Smooth muscle cell (in vitro differentiated cells): ENCODE results near the gene FGF3. TPM values are rescaled to one million over a fixed set of nuclear protein-coding genes. Genes with fewer than 3 reads are reported as not detected.
"Not testable (repeated sequence)": the region's sequence is repeated elsewhere in the genome, so short reads cannot be mapped to it uniquely, and the experiment has no call there.

ENCODE experiments used
- DNase-seq: peaks from one replicate; lab custom pipeline; 2025; ENCODE audit not compliant: unreplicated experiment; lab: John Stamatoyannopoulos, UW
- H2AFZ ChIP-seq: fragments of 200-600 bp; sonication (generic); 2 replicates; pipeline ENCODE4 v1.6.0; 2016; ENCODE audit warnings: antibody characterized with exemption, low read depth, mild to moderate bottlenecking
- H3F3A ChIP-seq: fragments of 200-600 bp; sonication (generic); 2 replicates; pipeline ENCODE4 v1.6.0; 2017; ENCODE audit warnings: antibody characterized with exemption, low read depth
- H3K27ac ChIP-seq: fragments of 200-600 bp; sonication (generic); 2 replicates; pipeline ENCODE4 v1.5.1; 2016; ENCODE audit warnings: low read depth, mild to moderate bottlenecking
- H3K27me3 ChIP-seq: fragments of 200-600 bp; sonication (generic); 2 replicates; pipeline ENCODE4 v1.6.1; 2016; ENCODE audit warnings: low read depth, mild to moderate bottlenecking
- H3K36me3 ChIP-seq: fragments of 200-600 bp; sonication (generic); 2 replicates; pipeline ENCODE4 v1.5.1; 2016; ENCODE audit warnings: low read depth
- H3K4me1 ChIP-seq: fragments of 200-600 bp; sonication (generic); 2 replicates; pipeline ENCODE4 v1.5.1; 2016; ENCODE audit warnings: low read depth
- H3K4me2 ChIP-seq: fragments of 200-600 bp; sonication (generic); 2 replicates; pipeline ENCODE4 v1.6.0; 2016; ENCODE audit warnings: mild to moderate bottlenecking
- H3K4me3 ChIP-seq: fragments of 200-600 bp; sonication (generic); 2 replicates; pipeline ENCODE4 v1.5.1; 2016; ENCODE audit warnings: mild to moderate bottlenecking
- H3K79me2 ChIP-seq: fragments of 200-600 bp; sonication (generic); 2 replicates; pipeline ENCODE4 v1.6.0; 2016; ENCODE audit warnings: low read depth, mild to moderate bottlenecking
- H3K9ac ChIP-seq: fragments of 200-600 bp; sonication (generic); 2 replicates; pipeline ENCODE4 v1.6.0; 2016; ENCODE audit warnings: low read depth
- H3K9me3 ChIP-seq: fragments of 200-600 bp; sonication (generic); replicated peaks from 2 replicates; pipeline ENCODE4 v1.5.1; 2016; ENCODE audit warnings: low read depth
- H4K20me1 ChIP-seq: fragments of 200-600 bp; sonication (generic); 2 replicates; pipeline ENCODE4 v1.6.0; 2016; ENCODE audit warnings: low read depth
- CTCF ChIP-seq: fragments of 200-600 bp; sonication (generic); IDR thresholded peaks from 2 replicates; pipeline ENCODE4 v1.5.1; 2017; ENCODE audit warnings: borderline replicate concordance, mild to moderate bottlenecking, antibody characterized with exemption; ENCODE audit not compliant: insufficient read depth, poor library complexity, severe bottlenecking
- WGBS: methylation state at CpG from one replicate; pipeline ENCODE4 v1.1.7; 2016; ENCODE audit warnings: low lambda C conversion rate; 5-methylcytosine and 5-hydroxymethylcytosine counted together
- polyA plus RNA-seq: library from polyadenylated mRNA; unstranded; fragments of >200 nt; fragmentation: Nextera tagmentation; extraction: Ambion mirVana; gene quantifications from 2 replicates; pipeline ENCODE4 v1.2.1, GENCODE V29; 2016
- total RNA-seq: library from RNA; depleted of rRNA; stranded (reverse); fragments of >200 nt; gene quantifications from 2 replicates; pipeline ENCODE4 v1.2.3, GENCODE V29; 2014

The FGF3 gene
- total and polyA plus RNA-seq, 2 experiments from 2014 or later = not detected

DNA sequence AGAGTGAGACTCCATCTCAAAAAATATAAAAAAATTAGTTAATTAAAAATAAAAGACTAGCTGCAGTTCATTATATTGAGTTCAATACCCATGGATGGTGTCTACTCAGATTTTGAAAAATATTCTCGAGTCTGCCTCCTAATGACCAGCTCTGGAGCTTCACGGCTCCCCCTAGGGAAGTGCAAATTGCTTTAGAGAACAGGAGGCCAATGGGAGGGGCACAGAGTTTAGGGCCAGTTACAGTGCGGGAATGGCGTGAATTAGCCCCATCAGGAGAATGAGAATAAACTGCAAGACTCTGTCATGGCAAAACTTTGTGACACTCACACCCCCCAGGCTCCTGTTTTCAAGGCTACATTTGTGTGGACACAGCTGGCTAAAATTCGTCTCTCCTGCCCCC is 48.7 kb downstream of the FGF3 start:
- 26% methylated on average over 5 of the region's 5 CpGs for WGBS
- Histone ChIP-seq H3F3A (no peaks in the 10 kb centered on the region), H3K4me2 (no peak overlapping the region), H3K36me3 (no peaks in the 10 kb centered on the region), H3K4me3 (no peak overlapping the region), H3K27ac (no peak overlapping the region), H3K79me2 (no peaks in the 10 kb centered on the region), H4K20me1 (no peaks in the 10 kb centered on the region), H3K9ac (no peak overlapping the region), H3K27me3 (peaks cover 55% of the 10 kb centered on the region), H2AFZ (no peak overlapping the region), H3K4me1 (peaks cover 16% of the 10 kb centered on the region), H3K9me3 (no peaks in the 10 kb centered on the region)
- no peak for DNase-seq
- TF ChIP-seq CTCF = no peak

DNA sequence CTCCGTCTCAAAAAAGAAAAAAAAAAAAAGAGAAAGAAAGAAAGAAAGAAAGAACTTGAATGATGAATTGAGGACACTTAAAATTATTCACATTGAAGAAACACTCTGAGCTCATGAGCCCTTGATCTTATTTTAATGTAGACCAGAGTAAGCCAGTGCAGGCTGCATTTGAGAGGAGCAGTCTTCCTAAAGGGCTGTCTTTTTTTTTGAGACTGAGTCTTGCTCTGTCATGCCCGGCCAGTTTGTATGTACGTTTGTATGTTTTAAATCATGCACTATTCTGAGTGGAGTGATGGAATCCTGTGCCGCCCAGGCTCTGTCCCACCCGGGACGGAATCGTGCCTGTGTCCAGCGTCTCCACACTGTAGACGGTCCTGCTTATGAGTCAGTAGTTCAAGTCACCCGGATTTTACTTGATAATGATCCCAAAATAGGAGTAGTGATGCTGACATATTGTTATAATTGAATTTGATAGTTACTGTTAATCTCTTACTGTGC is 53.7 kb downstream of the FGF3 start:
- no peaks in the 10 kb centered on the region for H3K36me3 ChIP-seq
- DNase-seq = no peak
- H2AFZ ChIP-seq = no peak overlapping the region
- no peak overlapping the region for H3K27ac ChIP-seq
- H3K79me2 ChIP-seq = no peaks in the 10 kb centered on the region
- no peak overlapping the region for H3K4me3 ChIP-seq
- H3K27me3 ChIP-seq = peaks cover 5% of the 10 kb centered on the region
- 73% methylated on average over 10 of the region's 10 CpGs for WGBS
- H3K4me1 ChIP-seq = no peaks in the 10 kb centered on the region
- no peak for TF ChIP-seq CTCF
- H3K9me3 ChIP-seq = no peaks in the 10 kb centered on the region
- no peak overlapping the region for H3K9ac ChIP-seq
- H3K4me2 ChIP-seq = no peak overlapping the region
- H3F3A ChIP-seq = no peaks in the 10 kb centered on the region
- H4K20me1 ChIP-seq = no peaks in the 10 kb centered on the region

DNA sequence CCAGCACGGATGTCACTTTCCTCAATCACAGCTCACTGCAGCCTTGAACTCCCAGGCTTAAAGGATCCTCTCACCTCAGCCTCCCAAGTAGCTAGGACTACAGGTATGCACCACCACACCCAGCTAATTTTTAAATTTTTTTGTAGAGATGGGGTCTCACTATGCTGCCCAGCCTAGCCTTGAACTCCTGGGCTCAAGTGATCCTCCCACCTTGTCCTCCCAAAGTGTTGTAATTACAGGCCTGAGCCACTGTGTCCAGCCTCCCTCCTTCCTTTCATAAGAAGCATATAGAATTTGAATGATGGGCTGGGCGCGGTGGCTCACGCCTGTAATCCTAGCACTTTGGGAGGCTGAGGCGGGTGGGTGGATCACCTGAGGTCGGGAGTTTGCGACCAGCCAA is 54.3 kb downstream of the FGF3 start:
- not testable (repeated sequence) for H3F3A ChIP-seq, DNase-seq, H3K79me2 ChIP-seq, H3K27me3 ChIP-seq, H3K4me1 ChIP-seq, H3K4me2 ChIP-seq, H3K9me3 ChIP-seq, H3K4me3 ChIP-seq, H2AFZ ChIP-seq, H3K9ac ChIP-seq, H4K20me1 ChIP-seq, H3K27ac ChIP-seq, H3K36me3 ChIP-seq
- 98% methylated on average over 7 of the region's 7 CpGs for WGBS

DNA sequence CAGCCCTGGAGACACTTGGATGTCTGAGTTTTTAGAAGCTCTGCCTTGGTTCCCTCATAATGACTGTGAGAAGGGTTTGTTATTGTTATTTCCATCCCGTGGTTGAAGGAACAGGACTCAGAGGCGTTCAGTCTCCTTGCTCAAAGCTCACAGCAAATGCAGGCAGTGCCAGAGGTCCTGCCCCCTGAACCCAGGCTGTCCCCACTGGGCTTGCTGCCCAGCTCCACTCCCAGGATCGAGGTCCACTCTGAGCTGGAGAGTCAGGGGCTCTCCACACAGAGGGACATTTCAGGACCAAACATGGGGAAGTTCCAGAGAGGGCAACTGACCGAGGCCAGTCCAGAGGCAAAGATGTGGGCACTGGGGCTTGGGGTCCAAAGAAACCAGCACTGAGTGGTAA is 58.9 kb downstream of the FGF3 start:
- Histone ChIP-seq H3K4me1 (no peaks in the 10 kb centered on the region), H3F3A (no peaks in the 10 kb centered on the region), H3K4me3 (no peak overlapping the region), H2AFZ (no peak overlapping the region), H3K27me3 (no peaks in the 10 kb centered on the region), H3K4me2 (no peak overlapping the region), H3K79me2 (no peaks in the 10 kb centered on the region), H3K9ac (no peak overlapping the region), H3K36me3 (no peaks in the 10 kb centered on the region), H3K9me3 (no peaks in the 10 kb centered on the region), H3K27ac (no peak overlapping the region), H4K20me1 (no peaks in the 10 kb centered on the region)
- TF ChIP-seq CTCF = no peak
- no peak for DNase-seq
- 86% methylated on average over 4 of the region's 4 CpGs for WGBS

Other genes with a start within 250 kb of the FGF3 start
- 281 and 307 TPM in 2 replicates for gene CCND1, start 178.3 kb downstream of the FGF3 start, total RNA-seq
- 482 and 510 TPM in 2 replicates for gene CCND1, start 178.3 kb downstream of the FGF3 start, polyA plus RNA-seq
- gene LTO1, start 144.1 kb downstream of the FGF3 start, total RNA-seq = 7.2 and 8.0 TPM in 2 replicates
- gene LTO1, start 144.1 kb downstream of the FGF3 start, polyA plus RNA-seq = 17.3 and 22.6 TPM in 2 replicates
- gene FGF19, start 115.4 kb downstream of the FGF3 start, total RNA-seq = not detected in 2 replicates
- gene FGF19, start 115.4 kb downstream of the FGF3 start, polyA plus RNA-seq = not detected in 2 replicates
- gene FGF4, start 44.1 kb downstream of the FGF3 start, total RNA-seq = not detected in 2 replicates
- not detected in 2 replicates for gene FGF4, start 44.1 kb downstream of the FGF3 start, polyA plus RNA-seq